ENCODE data around the gene MMP24. TPM values are rescaled to one million over a fixed set of nuclear protein-coding genes. Genes with fewer than 3 reads are reported as not detected.

Gene MMP24
- total and polyA plus RNA-seq, 2 of the 13 experiments (the other 11 are each of a cell fraction or from before 2014, with no cell fraction given), result 0.29 to 0.35 TPM

DNA sequence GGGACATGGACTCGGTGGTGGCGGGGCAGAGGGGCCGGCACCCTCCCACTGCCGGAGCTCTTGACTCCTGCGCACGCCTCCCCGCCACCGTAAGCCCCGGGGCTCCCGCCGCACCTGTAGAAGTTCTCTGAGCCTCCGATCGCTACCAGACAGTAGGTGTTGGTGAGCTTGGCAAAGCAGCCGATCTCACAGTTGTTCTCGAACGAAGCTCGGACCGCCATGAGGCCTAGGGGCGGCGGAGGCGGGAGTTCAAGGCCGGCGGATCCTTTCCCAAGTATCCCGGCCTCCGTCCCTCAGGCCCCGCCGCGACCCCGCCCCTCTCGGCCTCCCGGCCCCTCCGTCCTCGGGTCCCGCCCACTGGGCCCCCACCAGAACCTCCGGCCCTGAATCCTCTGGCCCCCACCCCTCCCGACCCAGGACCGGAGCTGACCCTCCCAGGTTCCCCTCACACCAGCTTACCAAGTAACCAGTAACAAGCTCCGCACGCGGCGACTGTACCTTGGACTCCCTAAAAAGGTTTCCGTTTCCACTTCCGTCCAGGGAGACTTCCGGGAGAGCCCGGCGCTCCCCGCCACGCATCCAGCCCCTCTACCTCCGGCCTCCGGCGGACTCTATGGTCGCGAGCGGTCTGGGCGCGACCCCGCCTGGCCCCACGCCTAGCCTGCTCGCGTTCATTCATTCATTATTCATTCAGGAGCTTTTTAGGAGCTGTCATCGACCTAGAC, 57.9 kb downstream of the MMP24 start, which contains the start of gene EIF6 (continued):
- TF ChIP-seq, protein P1, sequence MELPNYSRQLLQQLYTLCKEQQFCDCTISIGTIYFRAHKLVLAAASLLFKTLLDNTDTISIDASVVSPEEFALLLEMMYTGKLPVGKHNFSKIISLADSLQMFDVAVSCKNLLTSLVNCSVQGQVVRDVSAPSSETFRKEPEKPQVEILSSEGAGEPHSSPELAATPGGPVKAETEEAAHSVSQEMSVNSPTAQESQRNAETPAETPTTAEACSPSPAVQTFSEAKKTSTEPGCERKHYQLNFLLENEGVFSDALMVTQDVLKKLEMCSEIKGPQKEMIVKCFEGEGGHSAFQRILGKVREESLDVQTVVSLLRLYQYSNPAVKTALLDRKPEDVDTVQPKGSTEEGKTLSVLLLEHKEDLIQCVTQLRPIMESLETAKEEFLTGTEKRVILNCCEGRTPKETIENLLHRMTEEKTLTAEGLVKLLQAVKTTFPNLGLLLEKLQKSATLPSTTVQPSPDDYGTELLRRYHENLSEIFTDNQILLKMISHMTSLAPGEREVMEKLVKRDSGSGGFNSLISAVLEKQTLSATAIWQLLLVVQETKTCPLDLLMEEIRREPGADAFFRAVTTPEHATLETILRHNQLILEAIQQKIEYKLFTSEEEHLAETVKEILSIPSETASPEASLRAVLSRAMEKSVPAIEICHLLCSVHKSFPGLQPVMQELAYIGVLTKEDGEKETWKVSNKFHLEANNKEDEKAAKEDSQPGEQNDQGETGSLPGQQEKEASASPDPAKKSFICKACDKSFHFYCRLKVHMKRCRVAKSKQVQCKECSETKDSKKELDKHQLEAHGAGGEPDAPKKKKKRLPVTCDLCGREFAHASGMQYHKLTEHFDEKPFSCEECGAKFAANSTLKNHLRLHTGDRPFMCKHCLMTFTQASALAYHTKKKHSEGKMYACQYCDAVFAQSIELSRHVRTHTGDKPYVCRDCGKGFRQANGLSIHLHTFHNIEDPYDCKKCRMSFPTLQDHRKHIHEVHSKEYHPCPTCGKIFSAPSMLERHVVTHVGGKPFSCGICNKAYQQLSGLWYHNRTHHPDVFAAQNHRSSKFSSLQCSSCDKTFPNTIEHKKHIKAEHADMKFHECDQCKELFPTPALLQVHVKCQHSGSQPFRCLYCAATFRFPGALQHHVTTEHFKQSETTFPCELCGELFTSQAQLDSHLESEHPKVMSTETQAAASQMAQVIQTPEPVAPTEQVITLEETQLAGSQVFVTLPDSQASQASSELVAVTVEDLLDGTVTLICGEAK (IDR thresholded peaks at IDR 0.05), result peak; percentile 51; the same call in 1 of the 2 replicates
- TF ChIP-seq, protein P1 (CRISPR knock-in tag; IDR thresholded peaks at IDR 0.05), result peak; percentile 52; the same call in 1 of the 2 replicates
- TF ChIP-seq ZNF839 (CRISPR knock-in tag; IDR thresholded peaks at IDR 0.05; ENCODE audit: borderline replicate concordance) (peak; percentile 97), ZNF24 (IDR thresholded peaks at IDR 0.05) (peak; percentile 88), ZNF768 (CRISPR knock-in tag; IDR thresholded peaks at IDR 0.05) (peak; percentile 82), ZNF431 (CRISPR knock-in tag; IDR thresholded peaks at IDR 0.05; ENCODE audit: borderline replicate concordance, low read depth) (peak; percentile 85), SRF (IDR thresholded peaks at IDR 0.05; ENCODE audit: low read depth, low read length) (peak; percentile 96), ZNF343 (CRISPR knock-in tag; IDR thresholded peaks at IDR 0.05) (no peak)
- TF ChIP-seq, protein P2, sequence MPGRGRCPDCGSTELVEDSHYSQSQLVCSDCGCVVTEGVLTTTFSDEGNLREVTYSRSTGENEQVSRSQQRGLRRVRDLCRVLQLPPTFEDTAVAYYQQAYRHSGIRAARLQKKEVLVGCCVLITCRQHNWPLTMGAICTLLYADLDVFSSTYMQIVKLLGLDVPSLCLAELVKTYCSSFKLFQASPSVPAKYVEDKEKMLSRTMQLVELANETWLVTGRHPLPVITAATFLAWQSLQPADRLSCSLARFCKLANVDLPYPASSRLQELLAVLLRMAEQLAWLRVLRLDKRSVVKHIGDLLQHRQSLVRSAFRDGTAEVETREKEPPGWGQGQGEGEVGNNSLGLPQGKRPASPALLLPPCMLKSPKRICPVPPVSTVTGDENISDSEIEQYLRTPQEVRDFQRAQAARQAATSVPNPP (CRISPR knock-in tag; IDR thresholded peaks at IDR 0.05), result no peak
- TF ChIP-seq, protein P3, sequence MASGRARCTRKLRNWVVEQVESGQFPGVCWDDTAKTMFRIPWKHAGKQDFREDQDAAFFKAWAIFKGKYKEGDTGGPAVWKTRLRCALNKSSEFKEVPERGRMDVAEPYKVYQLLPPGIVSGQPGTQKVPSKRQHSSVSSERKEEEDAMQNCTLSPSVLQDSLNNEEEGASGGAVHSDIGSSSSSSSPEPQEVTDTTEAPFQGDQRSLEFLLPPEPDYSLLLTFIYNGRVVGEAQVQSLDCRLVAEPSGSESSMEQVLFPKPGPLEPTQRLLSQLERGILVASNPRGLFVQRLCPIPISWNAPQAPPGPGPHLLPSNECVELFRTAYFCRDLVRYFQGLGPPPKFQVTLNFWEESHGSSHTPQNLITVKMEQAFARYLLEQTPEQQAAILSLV (CRISPR knock-in tag; IDR thresholded peaks at IDR 0.05; ENCODE audit: borderline replicate concordance), result peak; percentile 98
- TF ChIP-seq, protein P4, sequence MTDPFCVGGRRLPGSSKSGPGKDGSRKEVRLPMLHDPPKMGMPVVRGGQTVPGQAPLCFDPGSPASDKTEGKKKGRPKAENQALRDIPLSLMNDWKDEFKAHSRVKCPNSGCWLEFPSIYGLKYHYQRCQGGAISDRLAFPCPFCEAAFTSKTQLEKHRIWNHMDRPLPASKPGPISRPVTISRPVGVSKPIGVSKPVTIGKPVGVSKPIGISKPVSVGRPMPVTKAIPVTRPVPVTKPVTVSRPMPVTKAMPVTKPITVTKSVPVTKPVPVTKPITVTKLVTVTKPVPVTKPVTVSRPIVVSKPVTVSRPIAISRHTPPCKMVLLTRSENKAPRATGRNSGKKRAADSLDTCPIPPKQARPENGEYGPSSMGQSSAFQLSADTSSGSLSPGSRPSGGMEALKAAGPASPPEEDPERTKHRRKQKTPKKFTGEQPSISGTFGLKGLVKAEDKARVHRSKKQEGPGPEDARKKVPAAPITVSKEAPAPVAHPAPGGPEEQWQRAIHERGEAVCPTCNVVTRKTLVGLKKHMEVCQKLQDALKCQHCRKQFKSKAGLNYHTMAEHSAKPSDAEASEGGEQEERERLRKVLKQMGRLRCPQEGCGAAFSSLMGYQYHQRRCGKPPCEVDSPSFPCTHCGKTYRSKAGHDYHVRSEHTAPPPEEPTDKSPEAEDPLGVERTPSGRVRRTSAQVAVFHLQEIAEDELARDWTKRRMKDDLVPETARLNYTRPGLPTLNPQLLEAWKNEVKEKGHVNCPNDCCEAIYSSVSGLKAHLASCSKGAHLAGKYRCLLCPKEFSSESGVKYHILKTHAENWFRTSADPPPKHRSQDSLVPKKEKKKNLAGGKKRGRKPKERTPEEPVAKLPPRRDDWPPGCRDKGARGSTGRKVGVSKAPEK (CRISPR knock-in tag; IDR thresholded peaks at IDR 0.05; ENCODE audit: borderline replicate concordance), result 0 out of 2 replicates have a peak, but pooled peaks have one; percentile 45
- TF ChIP-seq, protein P5, sequence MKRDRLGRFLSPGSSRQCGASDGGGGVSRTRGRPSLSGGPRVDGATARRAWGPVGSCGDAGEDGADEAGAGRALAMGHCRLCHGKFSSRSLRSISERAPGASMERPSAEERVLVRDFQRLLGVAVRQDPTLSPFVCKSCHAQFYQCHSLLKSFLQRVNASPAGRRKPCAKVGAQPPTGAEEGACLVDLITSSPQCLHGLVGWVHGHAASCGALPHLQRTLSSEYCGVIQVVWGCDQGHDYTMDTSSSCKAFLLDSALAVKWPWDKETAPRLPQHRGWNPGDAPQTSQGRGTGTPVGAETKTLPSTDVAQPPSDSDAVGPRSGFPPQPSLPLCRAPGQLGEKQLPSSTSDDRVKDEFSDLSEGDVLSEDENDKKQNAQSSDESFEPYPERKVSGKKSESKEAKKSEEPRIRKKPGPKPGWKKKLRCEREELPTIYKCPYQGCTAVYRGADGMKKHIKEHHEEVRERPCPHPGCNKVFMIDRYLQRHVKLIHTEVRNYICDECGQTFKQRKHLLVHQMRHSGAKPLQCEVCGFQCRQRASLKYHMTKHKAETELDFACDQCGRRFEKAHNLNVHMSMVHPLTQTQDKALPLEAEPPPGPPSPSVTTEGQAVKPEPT (CRISPR knock-in tag; IDR thresholded peaks at IDR 0.05; ENCODE audit: low read depth), result peak; percentile 61; the same call in 1 of the 2 replicates

Measured in HepG2 (cell line).